ENCODE measurements around the gene LRRC56. TPM values are rescaled to one million over a fixed set of nuclear protein-coding genes. Genes with fewer than 3 reads are reported as not detected.
A peak's percentile ranks its signal among the peaks of the same experiment; 100 is the strongest.

Gene LRRC56
- total and polyA plus RNA-seq, 2 of the 13 experiments (the other 11 are each of a cell fraction or from before 2014, with no cell fraction given): 0.11 to 0.29 TPM

DNA sequence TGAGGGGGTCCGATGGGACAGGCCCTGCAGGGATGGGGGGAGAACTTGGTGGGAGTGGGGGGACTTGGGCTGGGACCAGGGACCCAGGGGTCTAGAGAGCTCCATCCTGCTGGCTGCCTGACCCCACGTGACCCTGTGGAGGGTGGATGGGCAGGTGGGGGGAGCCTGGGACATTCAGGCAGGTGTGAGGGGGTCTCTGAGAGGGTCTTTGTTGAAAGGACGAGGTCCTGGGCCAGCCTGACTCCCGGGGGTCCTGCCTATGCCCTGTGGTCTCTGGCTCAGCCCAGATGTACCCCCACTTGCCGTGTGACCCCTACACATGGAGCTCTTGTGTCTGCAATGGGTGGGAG, 7.5 kb downstream of the LRRC56 start:
- Histone ChIP-seq H3K27me3 (ENCODE audit: control insufficient read depth in 1 of 2, insufficient read depth in 2 of 2, low read length in 2 of 2) (peaks cover 10 to 40% of the 10 kb centered on the region in 2 experiments), H3K4me2 (ENCODE audit: low read depth, low read length) (no peak overlapping the region), H3K4me3 (replicated peaks in 1 of 3; ENCODE audit: insufficient read depth in 1 of 3, low read depth in 2 of 3, low read length in 3 of 3) (no peak overlapping the region), H3K79me2 (ENCODE audit: insufficient read depth, low read length) (no peaks in the 10 kb centered on the region), H2AFZ (ENCODE audit: low read length) (no peak overlapping the region), H3K27ac (ENCODE audit: extremely low read length, insufficient read depth, low read length) (no peak overlapping the region), H3K9me3 (ENCODE audit: low read length) (no peaks in the 10 kb centered on the region), H4K20me1 (ENCODE audit: insufficient read depth, low read length) (no peaks in the 10 kb centered on the region), H3K9ac (ENCODE audit: insufficient read depth, low read depth, low read length) (no peak overlapping the region), H3K4me1 (ENCODE audit: insufficient read depth, low read length) (peaks cover 71% of the 10 kb centered on the region), H3K36me3 (replicated peaks in 1 of 2; ENCODE audit: control insufficient read depth in 1 of 2, insufficient read depth in 2 of 2, low read length in 2 of 2) (no peaks in the 10 kb centered on the region)
- CTCF ChIA-PET (ENCODE audit: low intra/inter-chr PET ratio, low total read pairs): no interaction called here
- TF ChIP-seq JARID2 (CRISPR knock-in tag; IDR thresholded peaks at IDR 0.05; ENCODE audit: insufficient replicate concordance) (no peak), PHF20 (CRISPR knock-in tag; IDR thresholded peaks at IDR 0.05) (no peak), ZFP36 (IDR thresholded peaks at IDR 0.05; ENCODE audit: borderline replicate concordance, low read depth, low read length, partially characterized antibody) (no peak), BRD4 (CRISPR knock-in tag; IDR thresholded peaks at IDR 0.05) (no peak), DNMT3B (CRISPR knock-in tag; conservative IDR thresholded peaks at IDR 0.05) (no peak), ARNTL (CRISPR knock-in tag; IDR thresholded peaks at IDR 0.05) (no peak), NPAS2 (CRISPR knock-in tag; IDR thresholded peaks at IDR 0.05; ENCODE audit: borderline replicate concordance) (no peak)
- WGBS (ENCODE audit: low lambda C conversion rate): 50% methylated on average over 1 of the region's 5 CpGs
- no TSS peak for BruUV-seq (replicated peaks)
- no peak for DNase-seq (ENCODE audit: low spot score)
- ATAC-seq: no peak
- FAIRE-seq: no peak
- intact Hi-C loops (cut with micrococcal nuclease; ENCODE audit: unreplicated experiment) (no loop called here), in situ Hi-C loops (cut with HindIII; ENCODE audit: extremely low pct_ligation_motif_present, low pct_unique_long_range_greater_than_20kb) (no loop called here)
- POLR2A ChIA-PET: interaction anchor here (1.1 kb wide), 2 partner anchors 9 kb away, joined by 3 to 4 read pairs; partner anchors contain the start of gene HRAS

DNA sequence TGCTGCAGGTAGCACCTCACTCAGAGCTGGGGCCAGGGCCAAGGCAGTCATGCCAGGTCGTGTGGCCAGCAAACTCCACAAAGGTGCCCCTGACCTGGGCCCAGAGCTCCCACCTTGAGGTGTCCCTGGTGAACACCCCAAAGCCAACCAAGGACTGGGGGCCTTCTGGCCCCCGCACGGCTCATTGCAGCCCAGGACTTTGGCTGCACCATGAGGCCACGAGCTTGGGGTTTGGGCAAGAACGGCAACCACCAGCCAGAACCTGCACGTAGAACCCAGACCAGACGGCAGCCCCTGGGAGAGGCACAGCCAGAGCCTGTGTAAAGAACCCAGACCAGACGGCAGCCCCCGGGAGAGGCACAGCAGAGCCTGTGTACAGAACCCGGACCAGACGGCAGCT, 7.8 kb downstream of the LRRC56 start:
- ATAC-seq (no peak), FAIRE-seq (no peak), DNase-seq (ENCODE audit: low spot score) (no peak)
- Histone ChIP-seq H3K9ac (ENCODE audit: insufficient read depth, low read depth, low read length) (no peak overlapping the region), H3K79me2 (ENCODE audit: insufficient read depth, low read length) (no peaks in the 10 kb centered on the region), H3K27me3 (ENCODE audit: control insufficient read depth in 1 of 2, insufficient read depth in 2 of 2, low read length in 2 of 2) (peaks cover 6 to 40% of the 10 kb centered on the region in 2 experiments), H3K4me1 (ENCODE audit: insufficient read depth, low read length) (peaks cover 67% of the 10 kb centered on the region), H3K9me3 (ENCODE audit: low read length) (no peaks in the 10 kb centered on the region), H3K4me2 (ENCODE audit: low read depth, low read length) (no peak overlapping the region), H4K20me1 (ENCODE audit: insufficient read depth, low read length) (no peaks in the 10 kb centered on the region), H2AFZ (ENCODE audit: low read length) (no peak overlapping the region), H3K4me3 (replicated peaks in 1 of 3; ENCODE audit: insufficient read depth in 1 of 3, low read depth in 2 of 3, low read length in 3 of 3) (no peak overlapping the region), H3K36me3 (replicated peaks in 1 of 2; ENCODE audit: control insufficient read depth in 1 of 2, insufficient read depth in 2 of 2, low read length in 2 of 2) (no peaks in the 10 kb centered on the region), H3K27ac (ENCODE audit: extremely low read length, insufficient read depth, low read length) (no peak overlapping the region)
- intact Hi-C loops (cut with micrococcal nuclease; ENCODE audit: unreplicated experiment) (no loop called here), in situ Hi-C loops (cut with HindIII; ENCODE audit: extremely low pct_ligation_motif_present, low pct_unique_long_range_greater_than_20kb) (no loop called here)
- 27% methylated on average over 6 of the region's 11 CpGs for WGBS (ENCODE audit: low lambda C conversion rate)
- CTCF ChIA-PET (ENCODE audit: low intra/inter-chr PET ratio, low total read pairs): no interaction called here
- TF ChIP-seq ZNF768 (CRISPR knock-in tag; IDR thresholded peaks at IDR 0.05) (0 out of 2 replicates have a peak, but pooled peaks have one; percentile 37), HNRNPLL (IDR thresholded peaks at IDR 0.05; ENCODE audit: low read depth, low read length, poor library complexity, severe bottlenecking) (peak; percentile 25)
- TF ChIP-seq, protein P1, sequence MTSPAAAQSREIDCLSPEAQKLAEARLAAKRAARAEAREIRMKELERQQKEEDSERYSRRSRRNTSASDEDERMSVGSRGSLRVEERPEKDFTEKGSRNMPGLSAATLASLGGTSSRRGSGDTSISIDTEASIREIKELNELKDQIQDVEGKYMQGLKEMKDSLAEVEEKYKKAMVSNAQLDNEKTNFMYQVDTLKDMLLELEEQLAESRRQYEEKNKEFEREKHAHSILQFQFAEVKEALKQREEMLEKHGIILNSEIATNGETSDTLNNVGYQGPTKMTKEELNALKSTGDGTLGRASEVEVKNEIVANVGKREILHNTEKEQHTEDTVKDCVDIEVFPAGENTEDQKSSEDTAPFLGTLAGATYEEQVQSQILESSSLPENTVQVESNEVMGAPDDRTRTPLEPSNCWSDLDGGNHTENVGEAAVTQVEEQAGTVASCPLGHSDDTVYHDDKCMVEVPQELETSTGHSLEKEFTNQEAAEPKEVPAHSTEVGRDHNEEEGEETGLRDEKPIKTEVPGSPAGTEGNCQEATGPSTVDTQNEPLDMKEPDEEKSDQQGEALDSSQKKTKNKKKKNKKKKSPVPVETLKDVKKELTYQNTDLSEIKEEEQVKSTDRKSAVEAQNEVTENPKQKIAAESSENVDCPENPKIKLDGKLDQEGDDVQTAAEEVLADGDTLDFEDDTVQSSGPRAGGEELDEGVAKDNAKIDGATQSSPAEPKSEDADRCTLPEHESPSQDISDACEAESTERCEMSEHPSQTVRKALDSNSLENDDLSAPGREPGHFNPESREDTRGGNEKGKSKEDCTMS (CRISPR knock-in tag; conservative IDR thresholded peaks at IDR 0.05): no peak
- no TSS peak for BruUV-seq (replicated peaks)
- POLR2A ChIA-PET: interaction anchor here (1.1 kb wide), 2 partner anchors 8 to 9 kb away, joined by 3 to 4 read pairs; partner anchors contain the start of gene HRAS
